GM21619 (cell line): ENCODE data around the gene CYP26B1.

Source experiments
- ATAC-seq: cut with Tn5 transposase; IDR thresholded peaks from one replicate; pipeline ENCODE4 v1.9.1; 2021; ENCODE audit not compliant: unreplicated experiment

Gene CYP26B1

GRCh38 chr2:72155151-72155550, 7.5 kb upstream of the CYP26B1 start:
- no peak for ATAC-seq

- ATAC-seq, result no peak
Measured at GRCh38 chr2:72154386-72154975, 6.8 kb upstream of the CYP26B1 start.

GRCh38 chr2:72153924-72154323, 6.3 kb upstream of the CYP26B1 start:
- no peak for ATAC-seq

- ATAC-seq, result no peak
Measured at GRCh38 chr2:72153026-72153791, 5.5 kb upstream of the CYP26B1 start.

GRCh38 chr2:72150861-72151356, 3.2 kb upstream of the CYP26B1 start:
- ATAC-seq, result no peak

GRCh38 chr2:72150157-72150860, 2.6 kb upstream of the CYP26B1 start:
- ATAC-seq, result peak; percentile 84

GRCh38 chr2:72149556-72150156, 2.0 kb upstream of the CYP26B1 start:
- ATAC-seq, result no peak

- ATAC-seq, result no peak
Measured at GRCh38 chr2:72148837-72149555, 1.3 kb upstream of the CYP26B1 start.

- ATAC-seq, result no peak
Measured at GRCh38 chr2:72148003-72148836, 558 bp upstream of the CYP26B1 start.

- no peak for ATAC-seq
Measured at GRCh38 chr2:72146347-72147302, 1.0 kb downstream of the CYP26B1 start.

GRCh38 chr2:72145658-72146329, 1.9 kb downstream of the CYP26B1 start:
- no peak for ATAC-seq

GRCh38 chr2:72145289-72145657, 2.4 kb downstream of the CYP26B1 start:
- ATAC-seq, result no peak

GRCh38 chr2:72144632-72145288, 2.9 kb downstream of the CYP26B1 start:
- ATAC-seq, result no peak

- no peak for ATAC-seq
Measured at GRCh38 chr2:72144274-72144631, 3.4 kb downstream of the CYP26B1 start.

GRCh38 chr2:72143441-72144273, 4.0 kb downstream of the CYP26B1 start:
- ATAC-seq, result no peak

- no peak for ATAC-seq
Measured at GRCh38 chr2:72142570-72143440, 4.9 kb downstream of the CYP26B1 start.
